Vagina (tissue), 2 donors: ENCODE results near the gene PLA2R1.

Source experiments
- POLR2A ChIP-seq, 2 donors: fragments of 450-650 bp; IDR thresholded peaks; one replicate each; pipeline ENCODE4 v1.6.1; 2017; ENCODE audit warnings: antibody characterized with exemption in 2 of 2, mild to moderate bottlenecking in 2 of 2, moderate library complexity in 2 of 2
- POLR2AphosphoS5 ChIP-seq, 2 donors: sonication (generic); formaldehyde crosslinking; IDR thresholded peaks; one replicate each; pipeline ENCODE4 v1.9.0; 2017; ENCODE audit warnings: antibody characterized with exemption in 2 of 2, mild to moderate bottlenecking in 2 of 2, low read depth in 1 of 2; ENCODE audit not compliant: insufficient read depth in 1 of 2
- TF ChIP-seq, protein P1 (sequence below), 3 experiments: fragments of 450-650 bp in 2 of 3; fragments of 200-600 bp in 1 of 3; sonication (generic) in 1 of 3; IDR thresholded peaks; one replicate each; pipeline ENCODE4 v1.5.1; 2017 to 2019; ENCODE audit warnings: antibody characterized with exemption in 3 of 3, mild to moderate bottlenecking in 2 of 3, moderate library complexity in 2 of 3

DNA sequence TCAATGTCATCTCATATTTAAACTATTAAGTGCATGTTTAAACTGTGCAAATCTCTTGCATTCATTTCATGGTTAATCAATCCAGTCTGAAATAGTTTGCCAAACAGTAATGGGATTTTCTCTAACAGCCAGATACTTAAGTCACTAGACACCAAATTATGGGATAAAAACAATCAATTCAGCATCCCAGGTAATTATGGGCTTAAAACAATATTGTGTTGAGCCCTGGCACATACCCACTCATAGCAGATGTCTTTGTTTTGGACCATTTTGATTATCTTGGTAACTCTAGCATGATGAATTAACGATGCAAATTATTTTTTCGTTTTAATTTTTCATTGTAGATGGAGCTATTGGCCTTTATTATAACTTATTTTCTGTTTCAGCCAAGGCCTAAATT lies 145.9 kb downstream of the PLA2R1 start:
- TF ChIP-seq, protein P1, sequence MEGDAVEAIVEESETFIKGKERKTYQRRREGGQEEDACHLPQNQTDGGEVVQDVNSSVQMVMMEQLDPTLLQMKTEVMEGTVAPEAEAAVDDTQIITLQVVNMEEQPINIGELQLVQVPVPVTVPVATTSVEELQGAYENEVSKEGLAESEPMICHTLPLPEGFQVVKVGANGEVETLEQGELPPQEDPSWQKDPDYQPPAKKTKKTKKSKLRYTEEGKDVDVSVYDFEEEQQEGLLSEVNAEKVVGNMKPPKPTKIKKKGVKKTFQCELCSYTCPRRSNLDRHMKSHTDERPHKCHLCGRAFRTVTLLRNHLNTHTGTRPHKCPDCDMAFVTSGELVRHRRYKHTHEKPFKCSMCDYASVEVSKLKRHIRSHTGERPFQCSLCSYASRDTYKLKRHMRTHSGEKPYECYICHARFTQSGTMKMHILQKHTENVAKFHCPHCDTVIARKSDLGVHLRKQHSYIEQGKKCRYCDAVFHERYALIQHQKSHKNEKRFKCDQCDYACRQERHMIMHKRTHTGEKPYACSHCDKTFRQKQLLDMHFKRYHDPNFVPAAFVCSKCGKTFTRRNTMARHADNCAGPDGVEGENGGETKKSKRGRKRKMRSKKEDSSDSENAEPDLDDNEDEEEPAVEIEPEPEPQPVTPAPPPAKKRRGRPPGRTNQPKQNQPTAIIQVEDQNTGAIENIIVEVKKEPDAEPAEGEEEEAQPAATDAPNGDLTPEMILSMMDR (IDR thresholded peaks at IDR 0.05): no peak
- TF ChIP-seq POLR2AphosphoS5 (IDR thresholded peaks at IDR 0.05; ENCODE audit: insufficient read depth in 1 of 2, low read depth in 1 of 2) (no peak), POLR2A (IDR thresholded peaks at IDR 0.05) (no peak)
